HepG2 (cell line): ENCODE data around the gene ADGRV1. TPM values are rescaled to one million over a fixed set of nuclear protein-coding genes. Genes with fewer than 3 reads are reported as not detected.

Source experiments
- ADNP ChIP-seq: sonication (generic); formaldehyde crosslinking; IDR thresholded peaks from 2 replicates; pipeline ENCODE4 v1.4.0; 2020; ENCODE audit warnings: missing genetic modification reagents
- DMAP1 ChIP-seq: IDR thresholded peaks from 2 replicates; pipeline ENCODE4 v1.6.1; 2016
- GATA4 ChIP-seq: sonication (generic); IDR thresholded peaks from 2 replicates; pipeline ENCODE4 v1.6.1; 2016; ENCODE audit warnings: antibody characterized with exemption, low read depth, borderline replicate concordance
- PHF5A ChIP-seq: IDR thresholded peaks from one replicate; pipeline ENCODE4 v1.6.1; 2018; ENCODE audit warnings: low read depth, missing genetic modification reagents; ENCODE audit not compliant: unreplicated experiment
- RBM22 ChIP-seq: fragments of 200-400 bp; formaldehyde crosslinking; optimal IDR thresholded peaks from 2 replicates; pipeline ENCODE3; 2017; ENCODE audit warnings: mild to moderate bottlenecking, low read length, moderate library complexity
- SETDB1 ChIP-seq: sonication (generic); formaldehyde crosslinking; IDR thresholded peaks from 2 replicates; pipeline ENCODE4 v1.5.1; 2020; ENCODE audit warnings: missing genetic modification reagents, mild to moderate bottlenecking, borderline replicate concordance
- TBP ChIP-seq: sonication (generic); formaldehyde crosslinking; IDR thresholded peaks from 2 replicates; pipeline ENCODE4 v1.5.0; 2020; ENCODE audit warnings: missing genetic modification reagents
- TEAD2 ChIP-seq: sonication (generic); formaldehyde crosslinking; IDR thresholded peaks from 2 replicates; pipeline ENCODE4 v1.9.0; 2021; ENCODE audit warnings: missing genetic modification reagents
- ZEB1 ChIP-seq: IDR thresholded peaks from 2 replicates; pipeline ENCODE4 v1.6.1; 2012; ENCODE audit warnings: mild to moderate bottlenecking, low read depth, inconsistent platforms; ENCODE audit not compliant: insufficient replicate concordance
- ZNF138 ChIP-seq: sonication (generic); formaldehyde crosslinking; IDR thresholded peaks from 2 replicates; pipeline ENCODE4 v1.5.0; 2020; ENCODE audit warnings: mild to moderate bottlenecking, low read depth, missing genetic modification reagents
- ZNF446 ChIP-seq: sonication (generic); formaldehyde crosslinking; IDR thresholded peaks from 2 replicates; pipeline ENCODE4 v1.5.0; 2020; ENCODE audit warnings: mild to moderate bottlenecking, missing genetic modification reagents
- ZNF547 ChIP-seq: sonication (generic); formaldehyde crosslinking; IDR thresholded peaks from 2 replicates; pipeline ENCODE4 v1.5.1; 2020; ENCODE audit warnings: mild to moderate bottlenecking, missing genetic modification reagents
- ZNF564 ChIP-seq: sonication (generic); formaldehyde crosslinking; IDR thresholded peaks from 2 replicates; pipeline ENCODE4 v1.8.1; 2023; ENCODE audit warnings: mild to moderate bottlenecking, missing genetic modification reagents
- ZNF577 ChIP-seq: sonication (generic); formaldehyde crosslinking; IDR thresholded peaks from 2 replicates; pipeline ENCODE4 v1.4.0; 2020; ENCODE audit warnings: mild to moderate bottlenecking, low read depth, missing genetic modification reagents, borderline replicate concordance
- ZNF678 ChIP-seq: sonication (generic); formaldehyde crosslinking; IDR thresholded peaks from 2 replicates; pipeline ENCODE4 v1.4.0; 2020; ENCODE audit warnings: mild to moderate bottlenecking, missing genetic modification reagents
- ZNF850 ChIP-seq: sonication (generic); formaldehyde crosslinking; conservative IDR thresholded peaks from 2 replicates; pipeline ENCODE4 v1.9.0; 2021; ENCODE audit warnings: mild to moderate bottlenecking, missing genetic modification reagents
- ZSCAN22 ChIP-seq: sonication (generic); formaldehyde crosslinking; IDR thresholded peaks from 2 replicates; pipeline ENCODE4 v1.4.0; 2020; ENCODE audit warnings: mild to moderate bottlenecking, missing genetic modification reagents
- ZSCAN31 ChIP-seq: sonication (generic); formaldehyde crosslinking; IDR thresholded peaks from 2 replicates; pipeline ENCODE4 v1.5.0; 2020; ENCODE audit warnings: low read depth, mild to moderate bottlenecking, missing genetic modification reagents
- polyA plus RNA-seq, 8 experiments: library from polyadenylated mRNA; depleted of rRNA in 3 of 8; stranded (reverse) in 7 of 8; unstranded in 1 of 8; fragments of >200 nt; fragmentation: Illumina TruSeq in 4 of 8; extraction: Trizol in 4 of 8; gene quantifications; 2 replicates each; pipeline versions ENCODE4 v1.2.1 to v1.2.3, GENCODE V29; 2011 to 2016; ENCODE audit warnings: low read depth in 4 of 8, missing spikeins in 1 of 8, mixed read lengths in 1 of 8; ENCODE audit not compliant: insufficient read depth in 1 of 8
- total RNA-seq, 5 experiments: library from RNA; depleted of rRNA; stranded (reverse); fragments of >200 nt; fragmentation: Illumina TruSeq; extraction: Trizol; gene quantifications; 2 replicates each; pipeline ENCODE4 v1.2.3, GENCODE V29; 2016; ENCODE audit warnings: low read depth in 1 of 5
- TF ChIP-seq, protein P1 (sequence below): sonication (generic); formaldehyde crosslinking; IDR thresholded peaks from 2 replicates; pipeline ENCODE4 v1.4.0; 2020; ENCODE audit warnings: missing genetic modification reagents, borderline replicate concordance
- TF ChIP-seq, protein P2 (sequence below): sonication (generic); formaldehyde crosslinking; IDR thresholded peaks from 2 replicates; pipeline ENCODE4 v1.5.0; 2020; ENCODE audit warnings: mild to moderate bottlenecking, missing genetic modification reagents, borderline replicate concordance
- TF ChIP-seq, protein P3 (sequence below): sonication (generic); formaldehyde crosslinking; IDR thresholded peaks from 2 replicates; pipeline ENCODE4 v1.8.0; 2022; ENCODE audit warnings: missing genetic modification reagents, low read depth, mild to moderate bottlenecking, borderline replicate concordance
- TF ChIP-seq, protein P4 (sequence below): sonication (generic); formaldehyde crosslinking; IDR thresholded peaks from 2 replicates; pipeline ENCODE4 v1.8.0; 2022; ENCODE audit warnings: mild to moderate bottlenecking, missing genetic modification reagents, moderate library complexity

ADGRV1 gene
- total and polyA plus RNA-seq, 2 of the 13 experiments (the other 11 are each of a cell fraction or from before 2014, with no cell fraction given), result 1.7 to 3.9 TPM

DNA sequence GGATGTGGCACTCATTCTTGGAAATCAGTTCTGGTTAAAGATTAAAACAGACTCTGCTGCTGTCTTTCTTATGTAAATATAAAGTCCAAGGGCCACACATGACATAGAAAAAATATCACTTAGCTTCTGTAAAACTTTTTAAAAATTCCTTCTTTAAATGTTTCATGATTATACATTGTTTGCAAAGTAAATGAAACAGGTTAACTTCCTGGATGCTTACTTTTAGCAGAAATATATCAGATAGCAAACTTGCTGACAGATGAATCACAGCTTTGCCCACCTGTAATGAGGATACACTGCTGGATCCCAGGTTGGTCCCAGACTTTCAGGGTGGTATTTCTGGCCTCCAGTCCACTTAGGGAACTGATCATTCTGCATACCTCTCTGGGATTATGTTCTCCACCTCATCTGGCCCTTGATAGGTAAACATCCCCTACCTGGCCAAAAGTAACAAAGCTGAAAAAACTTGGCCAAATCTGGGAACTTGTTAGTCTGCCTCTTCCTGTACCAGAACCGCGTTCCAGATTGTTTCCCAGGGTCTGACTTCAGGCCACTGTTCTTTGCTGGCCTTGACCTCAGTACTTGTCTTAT lies 340.5 kb downstream of the ADGRV1 start (continued):
- TF ChIP-seq, protein P1, sequence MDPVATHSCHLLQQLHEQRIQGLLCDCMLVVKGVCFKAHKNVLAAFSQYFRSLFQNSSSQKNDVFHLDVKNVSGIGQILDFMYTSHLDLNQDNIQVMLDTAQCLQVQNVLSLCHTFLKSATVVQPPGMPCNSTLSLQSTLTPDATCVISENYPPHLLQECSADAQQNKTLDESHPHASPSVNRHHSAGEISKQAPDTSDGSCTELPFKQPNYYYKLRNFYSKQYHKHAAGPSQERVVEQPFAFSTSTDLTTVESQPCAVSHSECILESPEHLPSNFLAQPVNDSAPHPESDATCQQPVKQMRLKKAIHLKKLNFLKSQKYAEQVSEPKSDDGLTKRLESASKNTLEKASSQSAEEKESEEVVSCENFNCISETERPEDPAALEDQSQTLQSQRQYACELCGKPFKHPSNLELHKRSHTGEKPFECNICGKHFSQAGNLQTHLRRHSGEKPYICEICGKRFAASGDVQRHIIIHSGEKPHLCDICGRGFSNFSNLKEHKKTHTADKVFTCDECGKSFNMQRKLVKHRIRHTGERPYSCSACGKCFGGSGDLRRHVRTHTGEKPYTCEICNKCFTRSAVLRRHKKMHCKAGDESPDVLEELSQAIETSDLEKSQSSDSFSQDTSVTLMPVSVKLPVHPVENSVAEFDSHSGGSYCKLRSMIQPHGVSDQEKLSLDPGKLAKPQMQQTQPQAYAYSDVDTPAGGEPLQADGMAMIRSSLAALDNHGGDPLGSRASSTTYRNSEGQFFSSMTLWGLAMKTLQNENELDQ, result no peak
- TF ChIP-seq ADNP (CRISPR knock-in tag) (no peak), ZNF138 (CRISPR knock-in tag) (no peak), ZNF564 (CRISPR knock-in tag) (no peak), ZSCAN31 (CRISPR knock-in tag) (no peak), ZEB1 (peak; percentile 97), DMAP1 (CRISPR knock-in tag) (no peak), TEAD2 (CRISPR knock-in tag) (no peak), ZNF678 (CRISPR knock-in tag) (no peak), ZNF577 (CRISPR knock-in tag) (no peak), ZNF850 (CRISPR knock-in tag) (no peak), ZSCAN22 (CRISPR knock-in tag) (no peak), PHF5A (CRISPR knock-in tag) (no peak), RBM22 (no peak), GATA4 (no peak), ZNF446 (no peak), ZNF547 (CRISPR knock-in tag) (0 out of 2 replicates have a peak, but pooled peaks have one; percentile 20), TBP (CRISPR knock-in tag) (no peak), SETDB1 (CRISPR knock-in tag) (no peak)
- TF ChIP-seq, protein P2, sequence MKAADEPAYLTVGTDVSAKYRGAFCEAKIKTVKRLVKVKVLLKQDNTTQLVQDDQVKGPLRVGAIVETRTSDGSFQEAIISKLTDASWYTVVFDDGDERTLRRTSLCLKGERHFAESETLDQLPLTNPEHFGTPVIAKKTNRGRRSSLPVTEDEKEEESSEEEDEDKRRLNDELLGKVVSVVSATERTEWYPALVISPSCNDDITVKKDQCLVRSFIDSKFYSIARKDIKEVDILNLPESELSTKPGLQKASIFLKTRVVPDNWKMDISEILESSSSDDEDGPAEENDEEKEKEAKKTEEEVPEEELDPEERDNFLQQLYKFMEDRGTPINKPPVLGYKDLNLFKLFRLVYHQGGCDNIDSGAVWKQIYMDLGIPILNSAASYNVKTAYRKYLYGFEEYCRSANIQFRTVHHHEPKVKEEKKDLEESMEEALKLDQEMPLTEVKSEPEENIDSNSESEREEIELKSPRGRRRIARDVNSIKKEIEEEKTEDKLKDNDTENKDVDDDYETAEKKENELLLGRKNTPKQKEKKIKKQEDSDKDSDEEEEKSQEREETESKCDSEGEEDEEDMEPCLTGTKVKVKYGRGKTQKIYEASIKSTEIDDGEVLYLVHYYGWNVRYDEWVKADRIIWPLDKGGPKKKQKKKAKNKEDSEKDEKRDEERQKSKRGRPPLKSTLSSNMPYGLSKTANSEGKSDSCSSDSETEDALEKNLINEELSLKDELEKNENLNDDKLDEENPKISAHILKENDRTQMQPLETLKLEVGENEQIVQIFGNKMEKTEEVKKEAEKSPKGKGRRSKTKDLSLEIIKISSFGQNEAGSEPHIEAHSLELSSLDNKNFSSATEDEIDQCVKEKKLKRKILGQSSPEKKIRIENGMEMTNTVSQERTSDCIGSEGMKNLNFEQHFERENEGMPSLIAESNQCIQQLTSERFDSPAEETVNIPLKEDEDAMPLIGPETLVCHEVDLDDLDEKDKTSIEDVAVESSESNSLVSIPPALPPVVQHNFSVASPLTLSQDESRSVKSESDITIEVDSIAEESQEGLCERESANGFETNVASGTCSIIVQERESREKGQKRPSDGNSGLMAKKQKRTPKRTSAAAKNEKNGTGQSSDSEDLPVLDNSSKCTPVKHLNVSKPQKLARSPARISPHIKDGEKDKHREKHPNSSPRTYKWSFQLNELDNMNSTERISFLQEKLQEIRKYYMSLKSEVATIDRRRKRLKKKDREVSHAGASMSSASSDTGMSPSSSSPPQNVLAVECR (CRISPR knock-in tag), result no peak; the same call in 1 of the 2 replicates
- TF ChIP-seq, protein P3, sequence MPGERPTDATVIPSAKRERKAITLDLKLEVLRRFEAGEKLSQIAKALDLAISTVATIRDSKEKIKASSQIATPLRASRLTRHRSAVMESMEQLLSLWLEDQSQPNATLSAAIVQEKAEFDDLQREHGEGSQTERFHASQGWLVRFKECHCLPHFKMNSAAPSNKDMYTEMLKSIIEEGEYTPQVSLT (CRISPR knock-in tag), result no peak
- TF ChIP-seq, protein P4, sequence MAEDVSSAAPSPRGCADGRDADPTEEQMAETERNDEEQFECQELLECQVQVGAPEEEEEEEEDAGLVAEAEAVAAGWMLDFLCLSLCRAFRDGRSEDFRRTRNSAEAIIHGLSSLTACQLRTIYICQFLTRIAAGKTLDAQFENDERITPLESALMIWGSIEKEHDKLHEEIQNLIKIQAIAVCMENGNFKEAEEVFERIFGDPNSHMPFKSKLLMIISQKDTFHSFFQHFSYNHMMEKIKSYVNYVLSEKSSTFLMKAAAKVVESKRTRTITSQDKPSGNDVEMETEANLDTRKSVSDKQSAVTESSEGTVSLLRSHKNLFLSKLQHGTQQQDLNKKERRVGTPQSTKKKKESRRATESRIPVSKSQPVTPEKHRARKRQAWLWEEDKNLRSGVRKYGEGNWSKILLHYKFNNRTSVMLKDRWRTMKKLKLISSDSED, result no peak
